ENCODE data around the gene FOXN1. TPM values are rescaled to one million over a fixed set of nuclear protein-coding genes. Genes with fewer than 3 reads are reported as not detected.
"Not testable (repeated sequence)": the region's sequence is repeated elsewhere in the genome, so short reads cannot be mapped to it uniquely, and the experiment has no call there.

Gene FOXN1
- total RNA-seq, 8 experiments from 2014 or later: 0.08 to 0.73 (median 0.66) TPM; not detected in 3

GRCh38 chr17:28570716-28571360, 64.7 kb downstream of the FOXN1 start:
- peak overlapping the region; percentile 65 to 85 (median 69) for H3K4me3 ChIP-seq
- 0 to 2% (median 0%) methylated on average over 1 to 11 of the region's 39 CpGs; no CpG with 5 or more reads in 3 of the 10 experiments for WGBS, 10 experiments
- peaks cover 10 to 28% of the 10 kb centered on the region in 2 donors for H3K4me1 ChIP-seq (replicated peaks in 1 of 2)
- H3K27ac ChIP-seq: peak overlapping the region; percentile 30 to 35
- peak in 7 of 8 experiments; percentile 31 to 43 (median 34) for ATAC-seq (replicated peaks in 6 of 8)
- in situ Hi-C loops (cut with MboI; ENCODE audit: low pct_unique_long_range_greater_than_20kb in 2 of 9, low sequenced_read_pairs in 9 of 9, unreplicated experiment in 9 of 9): no loop called here

- Histone ChIP-seq H3K4me3 (peak within 1 kb of the TSS; percentile 65 to 85 (median 69)), H3K4me1 (replicated peaks in 1 of 2) (peaks cover 13 to 31% of the 10 kb centered on the region in 2 donors), H3K27ac (peak within 1 kb of the TSS; percentile 30 to 35)
- peak; percentile 94 to 99 (median 97) for ATAC-seq (replicated peaks in 6 of 8)
- WGBS, 10 experiments: 0 to 21% (median 2%) methylated on average over 1 to 8 of the region's 49 CpGs
- in situ Hi-C loops (cut with MboI; ENCODE audit: low pct_unique_long_range_greater_than_20kb in 2 of 9, low sequenced_read_pairs in 9 of 9, unreplicated experiment in 9 of 9): no loop called here
These were observed 65.4 kb downstream of the FOXN1 start, which contains the start of gene PIGS for GRCh38 chr17:28571361-28572122. Gene PIGS, minus strand, starts transcription at chr17:28571524. Its CDS starts 28 bp downstream, at chr17:28571496.

- in situ Hi-C loops (cut with MboI; ENCODE audit: low pct_unique_long_range_greater_than_20kb in 2 of 9, low sequenced_read_pairs in 9 of 9, unreplicated experiment in 9 of 9): no loop called here
- no peak for ATAC-seq (replicated peaks in 6 of 8)
- Histone ChIP-seq H3K4me3 (peak overlapping the region in 2 of 5 donors; percentile 65 to 85), H3K27ac (no peak overlapping the region), H3K4me1 (replicated peaks in 1 of 2) (peaks cover 19 to 22% of the 10 kb centered on the region in 2 donors)
- 40 to 90% (median 63%) methylated on average over 1 to 2 of the region's 5 CpGs; no CpG with 5 or more reads in 6 of the 10 experiments for WGBS, 10 experiments
These were observed 66.3 kb downstream of the FOXN1 start for GRCh38 chr17:28572259-28573039.

- no peak for ATAC-seq (replicated peaks in 6 of 8)
- in situ Hi-C loops (cut with MboI; ENCODE audit: low pct_unique_long_range_greater_than_20kb in 2 of 9, low sequenced_read_pairs in 9 of 9, unreplicated experiment in 9 of 9): no loop called here
These were observed 66.9 kb downstream of the FOXN1 start for GRCh38 chr17:28573040-28573380.

GRCh38 chr17:28573521-28573920, 67.4 kb downstream of the FOXN1 start:
- in situ Hi-C loops (cut with MboI; ENCODE audit: low pct_unique_long_range_greater_than_20kb in 2 of 9, low sequenced_read_pairs in 9 of 9, unreplicated experiment in 9 of 9): no loop called here
- WGBS, 10 experiments: 80 to 91% (median 89%) methylated on average over 1 to 4 of the region's 9 CpGs; no CpG with 5 or more reads in 7 of the 10 experiments
- ATAC-seq (replicated peaks in 6 of 8): no peak
- peaks cover 20% of the 10 kb centered on the region in 2 donors for H3K4me1 ChIP-seq (replicated peaks in 1 of 2)
- no peak overlapping the region for H3K27ac ChIP-seq
- no peak overlapping the region for H3K4me3 ChIP-seq

More at GRCh38 chr17:28573040-28573380, 66.9 kb downstream of the FOXN1 start:
- H3K4me3 ChIP-seq: no peak overlapping the region
- peaks cover 20% of the 10 kb centered on the region in 2 donors for H3K4me1 ChIP-seq (replicated peaks in 1 of 2)
- no peak overlapping the region for H3K27ac ChIP-seq

GRCh38 chr17:28573966-28574480, 67.9 kb downstream of the FOXN1 start:
- H3K4me3 ChIP-seq: no peak overlapping the region
- in situ Hi-C loops (cut with MboI; ENCODE audit: low pct_unique_long_range_greater_than_20kb in 2 of 9, low sequenced_read_pairs in 9 of 9, unreplicated experiment in 9 of 9): no loop called here
- H3K4me1 ChIP-seq (replicated peaks in 1 of 2): peaks cover 20% of the 10 kb centered on the region in 2 donors
- H3K27ac ChIP-seq: no peak overlapping the region
- WGBS, 10 experiments: 80 to 100% (median 84%) methylated on average over 1 to 3 of the region's 6 CpGs; no CpG with 5 or more reads in 6 of the 10 experiments
- ATAC-seq (replicated peaks in 6 of 8): no peak

- 70 to 90% (median 86%) methylated on average over 1 to 3 of the region's 7 CpGs; no CpG with 5 or more reads in 4 of the 10 experiments for WGBS, 10 experiments
- ATAC-seq (replicated peaks in 6 of 8): no peak
- no peak overlapping the region for H3K4me3 ChIP-seq
- in situ Hi-C loops (cut with MboI; ENCODE audit: low pct_unique_long_range_greater_than_20kb in 2 of 9, low sequenced_read_pairs in 9 of 9, unreplicated experiment in 9 of 9): no loop called here
- no peak overlapping the region for H3K27ac ChIP-seq
- H3K4me1 ChIP-seq (replicated peaks in 1 of 2): peaks cover 20% of the 10 kb centered on the region in 2 donors
These were observed 68.4 kb downstream of the FOXN1 start for GRCh38 chr17:28574526-28574925.

GRCh38 chr17:28575126-28575795, 69.1 kb downstream of the FOXN1 start:
- Histone ChIP-seq H3K4me1 (replicated peaks in 1 of 2) (peaks cover 13 to 17% of the 10 kb centered on the region in 2 donors), H3K4me3 (peak overlapping the region in 1 of 5 donors; percentile 32), H3K27ac (no peak overlapping the region)
- ATAC-seq (replicated peaks in 6 of 8): no peak
- in situ Hi-C loops (cut with MboI; ENCODE audit: low pct_unique_long_range_greater_than_20kb in 2 of 9, low sequenced_read_pairs in 9 of 9, unreplicated experiment in 9 of 9): loop anchor here in 1 of 9 experiments (25.0 kb wide), 1 partner anchor 88 kb away; no protein-coding TSS in a partner anchor
- WGBS, 10 experiments: 67 to 100% (median 88%) methylated on average over 1 to 11 of the region's 14 CpGs; no CpG with 5 or more reads in 3 of the 10 experiments

GRCh38 chr17:28576016-28576415, 69.9 kb downstream of the FOXN1 start:
- not testable (repeated sequence) for H3K27ac ChIP-seq; ATAC-seq (replicated peaks in 6 of 8)
- Histone ChIP-seq H3K4me3 (peak overlapping the region; percentile 16 to 32 (median 27)), H3K4me1 (replicated peaks in 1 of 2) (peaks cover 12 to 17% of the 10 kb centered on the region in 2 donors)
- WGBS, 10 experiments: 33 to 43% methylated on average over 1 of the region's 3 CpGs; no CpG with 5 or more reads in 8 of the 10 experiments
- in situ Hi-C loops (cut with MboI; ENCODE audit: low pct_unique_long_range_greater_than_20kb in 2 of 9, low sequenced_read_pairs in 9 of 9, unreplicated experiment in 9 of 9): loop anchor here in 1 of 9 experiments (25.0 kb wide), 1 partner anchor 89 kb away; no protein-coding TSS in a partner anchor

GRCh38 chr17:28576758-28577465, 70.8 kb downstream of the FOXN1 start, which contains the start of gene ALDOC:
Gene ALDOC, minus strand, starts transcription at chr17:28576895. Its CDS starts 1,363 bp downstream, at chr17:28575532.
- in situ Hi-C loops (cut with MboI; ENCODE audit: low pct_unique_long_range_greater_than_20kb in 2 of 9, low sequenced_read_pairs in 9 of 9, unreplicated experiment in 9 of 9): loop anchor here in 1 of 9 experiments (25.0 kb wide), 1 partner anchor 90 kb away; no protein-coding TSS in a partner anchor
- peak; percentile 87 to 96 (median 92) for ATAC-seq (replicated peaks in 6 of 8)
- H3K27ac ChIP-seq: peak within 1 kb of the TSS in 1 of 2 donors; percentile 3
- peaks cover 11 to 17% of the 10 kb centered on the region in 2 donors for H3K4me1 ChIP-seq (replicated peaks in 1 of 2)
- WGBS, 10 experiments: 0 to 100% (median 53%) methylated on average over 1 to 9 of the region's 26 CpGs; no CpG with 5 or more reads in 4 of the 10 experiments
- H3K4me3 ChIP-seq: peak within 1 kb of the TSS; percentile 30 to 48 (median 41)

- ATAC-seq (replicated peaks in 6 of 8): no peak
- Histone ChIP-seq H3K4me3 (no peak overlapping the region), H3K4me1 (replicated peaks in 1 of 2) (peaks cover 9 to 17% of the 10 kb centered on the region in 2 donors), H3K27ac (peak overlapping the region in 1 of 2 donors; percentile 3)
- WGBS, 10 experiments: 90 to 100% (median 100%) methylated on average over 1 to 2 of the region's 3 CpGs; no CpG with 5 or more reads in 4 of the 10 experiments
- in situ Hi-C loops (cut with MboI; ENCODE audit: low pct_unique_long_range_greater_than_20kb in 2 of 9, low sequenced_read_pairs in 9 of 9, unreplicated experiment in 9 of 9): loop anchor here in 1 of 9 experiments (25.0 kb wide), 1 partner anchor 90 kb away; no protein-coding TSS in a partner anchor
These were observed 71.3 kb downstream of the FOXN1 start for GRCh38 chr17:28577466-28577824.
